OCI-LY3 (cell line): ENCODE data around the gene AQP1.

Experiments
- H2AFZ ChIP-seq: fragments of 200-600, 300-600 bp; shearing (Covaris generic); 2 replicates; pipeline ENCODE4 v1.6.0; 2014; ENCODE audit warnings: antibody characterized with exemption, low read depth, low read length
- H3K27ac ChIP-seq: fragments of 200-600, 300-600 bp; sonication (generic); 2 replicates; pipeline ENCODE4 v1.5.1; 2014; ENCODE audit warnings: mild to moderate bottlenecking, low read length, moderate library complexity, mixed read lengths
- H3K27me3 ChIP-seq: fragments of 200-600, 300-600 bp; sonication (generic); 2 replicates; pipeline ENCODE4 v1.6.1; 2014; ENCODE audit warnings: low read depth, low read length, mixed read lengths
- H3K36me3 ChIP-seq: fragments of 200-600, 300-600 bp; sonication (generic); replicated peaks from 2 replicates; pipeline ENCODE3; 2014; ENCODE audit warnings: low read depth, low read length, mixed read lengths
- H3K4me1 ChIP-seq: fragments of 300-600, 200-600 bp; sonication (generic); 2 replicates; pipeline ENCODE4 v1.6.1; 2014; ENCODE audit warnings: low read length, mixed read lengths
- H3K4me2 ChIP-seq: fragments of 200-600, 300-600 bp; sonication (generic); 2 replicates; pipeline ENCODE4 v1.6.1; 2014; ENCODE audit warnings: low read length, mixed read lengths
- H3K4me3 ChIP-seq: fragments of 300-600, 200-600 bp; sonication (generic); 2 replicates; pipeline ENCODE4 v1.5.1; 2014; ENCODE audit warnings: antibody characterized with exemption, mild to moderate bottlenecking, low read length, moderate library complexity
- H3K79me2 ChIP-seq: fragments of 300-600, 200-600 bp; shearing (Covaris generic); 2 replicates; pipeline ENCODE4 v1.6.1; 2014; ENCODE audit warnings: mild to moderate bottlenecking, low read length, mixed read lengths
- H3K9ac ChIP-seq: fragments of 300-600, 200-600 bp; shearing (Covaris generic); 2 replicates; pipeline ENCODE4 v1.6.0; 2014; ENCODE audit warnings: mild to moderate bottlenecking, low read length, moderate library complexity
- H3K9me3 ChIP-seq: fragments of 200-600, 300-600 bp; shearing (Covaris generic); 2 replicates; pipeline ENCODE4 v1.6.1; 2014; ENCODE audit warnings: low read length, mixed read lengths; ENCODE audit not compliant: insufficient read depth
- H4K20me1 ChIP-seq: fragments of 200-600, 300-600 bp; sonication (generic); 2 replicates; pipeline ENCODE4 v1.6.1; 2016; ENCODE audit warnings: low read length, mixed read lengths; ENCODE audit not compliant: insufficient read depth
- CTCF ChIP-seq: fragments of 200-600, 300-600 bp; sonication (generic); IDR thresholded peaks from 2 replicates; pipeline ENCODE4 v1.5.1; 2014; ENCODE audit warnings: antibody characterized with exemption, low read length, low read depth
- EZH2phosphoT487 ChIP-seq: fragments of 200-600 bp; shearing (Covaris generic); IDR thresholded peaks from 2 replicates; pipeline ENCODE4 v1.6.1; 2018; ENCODE audit warnings: antibody characterized with exemption, mixed run types, low read depth

Gene AQP1

DNA sequence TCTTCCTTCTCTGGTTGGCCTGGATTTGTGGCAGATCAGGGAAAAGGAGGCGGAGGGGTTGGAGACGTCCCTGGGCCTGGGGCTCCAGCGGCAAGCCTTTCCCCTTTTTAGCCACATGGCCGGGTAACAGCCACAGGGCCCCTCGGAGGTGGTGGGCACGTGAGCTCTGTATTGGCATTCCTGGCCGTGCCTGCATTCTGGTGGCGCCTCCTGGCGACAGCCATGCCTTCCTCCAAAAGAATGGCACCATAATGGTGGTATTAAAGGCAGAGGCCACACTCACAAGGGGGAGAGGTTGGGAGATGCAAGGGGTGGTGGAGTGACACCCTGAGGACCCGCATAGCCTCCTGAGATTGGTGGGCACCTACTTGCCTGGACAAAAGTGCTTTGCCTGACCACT is 3.0 kb upstream of the AQP1 start:
- no peaks in the 10 kb centered on the region for H3K36me3 ChIP-seq
- TF ChIP-seq CTCF = no peak
- TF ChIP-seq EZH2phosphoT487 = no peak
- no peak overlapping the region for H3K4me3 ChIP-seq
- H3K79me2 ChIP-seq = no peaks in the 10 kb centered on the region
- H3K4me1 ChIP-seq = peaks cover 7% of the 10 kb centered on the region
- no peak overlapping the region for H3K4me2 ChIP-seq
- H3K9me3 ChIP-seq = no peaks in the 10 kb centered on the region
- no peak overlapping the region for H2AFZ ChIP-seq
- no peak overlapping the region for H3K9ac ChIP-seq
- no peak overlapping the region for H3K27ac ChIP-seq
- no peaks in the 10 kb centered on the region for H3K27me3 ChIP-seq
- H4K20me1 ChIP-seq = no peaks in the 10 kb centered on the region

DNA sequence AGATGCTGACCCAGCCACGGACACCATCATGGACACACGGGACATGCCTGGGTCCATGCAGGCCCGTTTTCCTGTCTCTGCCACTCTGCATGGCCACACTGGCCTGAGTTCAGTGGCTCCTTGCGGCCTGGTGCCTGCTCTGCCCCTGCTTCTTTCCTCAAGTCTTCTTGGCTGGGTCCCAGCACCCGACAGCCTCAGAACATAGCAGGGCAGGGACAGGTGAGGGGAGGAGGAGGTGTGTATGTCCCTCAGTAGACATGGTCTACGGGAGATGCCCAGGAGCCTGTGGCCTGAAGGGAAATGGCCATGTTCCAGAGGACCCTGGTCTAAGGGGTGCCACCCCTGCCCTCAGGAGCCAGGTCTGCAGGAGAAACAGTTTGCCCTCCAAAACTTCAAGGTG is 2.2 kb upstream of the AQP1 start:
- Histone ChIP-seq H3K27me3 (no peaks in the 10 kb centered on the region), H3K9me3 (no peaks in the 10 kb centered on the region), H3K4me1 (peaks cover 7% of the 10 kb centered on the region), H3K36me3 (no peaks in the 10 kb centered on the region), H3K27ac (no peak overlapping the region), H4K20me1 (no peaks in the 10 kb centered on the region), H3K4me2 (no peak overlapping the region), H3K79me2 (no peaks in the 10 kb centered on the region), H3K4me3 (no peak overlapping the region), H2AFZ (no peak overlapping the region), H3K9ac (no peak overlapping the region)
- TF ChIP-seq EZH2phosphoT487 = no peak

DNA sequence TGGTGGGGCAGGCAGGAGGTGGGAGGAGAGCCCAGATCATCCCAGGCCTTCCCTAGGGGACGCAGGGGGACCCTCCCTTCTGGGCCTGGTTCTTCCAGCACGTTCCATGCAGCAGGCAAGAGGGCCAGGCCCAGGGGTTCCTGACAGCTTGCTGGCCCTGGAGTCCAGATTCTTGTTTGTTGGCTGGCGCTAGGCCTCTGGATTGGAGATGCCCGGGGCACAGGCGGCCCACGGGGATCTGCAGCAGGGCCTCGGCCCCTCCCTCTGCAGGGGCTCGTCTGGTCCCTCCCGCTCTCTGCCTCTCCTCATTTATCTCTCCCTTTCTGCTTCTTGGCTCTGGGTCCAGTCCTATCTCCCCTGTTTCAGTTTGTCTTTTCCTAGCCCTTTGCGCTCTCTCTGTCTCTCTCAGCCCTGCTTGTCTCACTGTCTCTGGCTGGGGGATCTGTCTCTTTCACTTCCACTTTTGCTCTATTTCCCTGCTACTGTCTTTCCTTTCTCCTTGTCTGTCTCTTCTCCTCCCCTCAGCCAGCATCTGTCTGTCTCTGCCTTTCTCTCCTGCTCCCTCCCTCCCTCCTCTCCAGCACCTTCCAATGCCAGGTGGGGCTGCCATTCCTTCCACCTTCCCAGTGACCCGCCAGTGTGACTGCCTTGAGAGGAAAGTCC is 1.1 kb upstream of the AQP1 start:
- no peak overlapping the region for H3K27ac ChIP-seq
- H3K4me1 ChIP-seq = peaks cover 7% of the 10 kb centered on the region
- no peaks in the 10 kb centered on the region for H4K20me1 ChIP-seq
- TF ChIP-seq EZH2phosphoT487 (no peak), CTCF (no peak)
- no peaks in the 10 kb centered on the region for H3K9me3 ChIP-seq
- H2AFZ ChIP-seq = no peak overlapping the region
- H3K9ac ChIP-seq = no peak overlapping the region
- peak overlapping the region; percentile 36 for H3K4me2 ChIP-seq
- H3K27me3 ChIP-seq = no peaks in the 10 kb centered on the region
- H3K79me2 ChIP-seq = no peaks in the 10 kb centered on the region
- H3K36me3 ChIP-seq = no peaks in the 10 kb centered on the region
- no peak overlapping the region for H3K4me3 ChIP-seq

DNA sequence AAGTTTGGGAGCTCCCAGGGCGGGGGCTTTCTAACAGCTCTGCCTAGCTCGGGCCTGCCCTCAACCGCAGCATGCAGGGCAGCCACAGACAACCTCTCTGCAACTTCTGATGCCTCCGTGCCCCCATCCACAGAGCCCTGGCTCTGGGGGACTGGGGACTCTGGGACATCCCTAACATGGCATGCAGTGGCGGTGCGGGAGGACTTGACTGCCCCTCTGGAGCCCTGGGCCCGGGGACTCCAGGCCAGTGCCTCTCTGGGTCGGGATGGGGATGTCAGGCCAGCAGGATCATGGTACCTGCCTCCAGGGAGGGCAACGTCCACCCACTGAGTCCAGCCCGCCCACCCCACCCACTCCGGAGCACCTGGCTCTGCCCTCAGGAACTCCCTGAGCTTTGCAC is 520 bp upstream of the AQP1 start:
- Histone ChIP-seq H3K36me3 (no peaks in the 10 kb centered on the region), H3K4me1 (peaks cover 7% of the 10 kb centered on the region), H4K20me1 (no peaks in the 10 kb centered on the region), H3K4me3 (no peak overlapping the region), H2AFZ (no peak overlapping the region), H3K4me2 (no peak overlapping the region), H3K27me3 (no peaks in the 10 kb centered on the region), H3K27ac (no peak overlapping the region), H3K9me3 (no peaks in the 10 kb centered on the region), H3K79me2 (no peaks in the 10 kb centered on the region), H3K9ac (no peak overlapping the region)
- TF ChIP-seq EZH2phosphoT487 (no peak), CTCF (no peak)
